ENCODE results near the gene ABCB9.

DNA sequence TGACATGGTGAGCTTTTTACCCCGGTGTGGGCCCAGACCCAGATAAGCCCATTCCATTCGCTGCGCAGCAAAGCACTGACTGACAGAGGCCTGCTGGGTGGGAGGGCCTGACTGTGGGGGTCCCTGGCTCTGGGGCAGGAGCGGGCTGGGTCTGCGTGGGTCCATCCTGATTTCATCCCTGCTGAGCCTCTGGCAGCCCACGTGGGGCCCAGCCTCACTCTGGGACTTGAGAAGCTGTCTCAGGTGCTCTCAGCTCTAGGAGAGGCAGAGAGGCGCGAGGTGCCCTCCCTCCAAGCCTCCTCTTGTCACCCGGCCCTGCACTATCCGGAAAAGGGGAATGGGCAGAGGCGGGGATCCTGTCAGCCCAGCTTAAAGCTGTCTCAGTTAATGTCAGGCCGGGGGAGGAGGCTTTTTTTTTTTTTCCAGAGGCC lies 927 bp downstream of the ABCB9 start:
- TF ChIP-seq, protein P1, sequence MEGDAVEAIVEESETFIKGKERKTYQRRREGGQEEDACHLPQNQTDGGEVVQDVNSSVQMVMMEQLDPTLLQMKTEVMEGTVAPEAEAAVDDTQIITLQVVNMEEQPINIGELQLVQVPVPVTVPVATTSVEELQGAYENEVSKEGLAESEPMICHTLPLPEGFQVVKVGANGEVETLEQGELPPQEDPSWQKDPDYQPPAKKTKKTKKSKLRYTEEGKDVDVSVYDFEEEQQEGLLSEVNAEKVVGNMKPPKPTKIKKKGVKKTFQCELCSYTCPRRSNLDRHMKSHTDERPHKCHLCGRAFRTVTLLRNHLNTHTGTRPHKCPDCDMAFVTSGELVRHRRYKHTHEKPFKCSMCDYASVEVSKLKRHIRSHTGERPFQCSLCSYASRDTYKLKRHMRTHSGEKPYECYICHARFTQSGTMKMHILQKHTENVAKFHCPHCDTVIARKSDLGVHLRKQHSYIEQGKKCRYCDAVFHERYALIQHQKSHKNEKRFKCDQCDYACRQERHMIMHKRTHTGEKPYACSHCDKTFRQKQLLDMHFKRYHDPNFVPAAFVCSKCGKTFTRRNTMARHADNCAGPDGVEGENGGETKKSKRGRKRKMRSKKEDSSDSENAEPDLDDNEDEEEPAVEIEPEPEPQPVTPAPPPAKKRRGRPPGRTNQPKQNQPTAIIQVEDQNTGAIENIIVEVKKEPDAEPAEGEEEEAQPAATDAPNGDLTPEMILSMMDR (conservative IDR thresholded peaks at IDR 0.05; ENCODE audit: low read depth in 2 of 2): no peak
- TF ChIP-seq, protein P2, sequence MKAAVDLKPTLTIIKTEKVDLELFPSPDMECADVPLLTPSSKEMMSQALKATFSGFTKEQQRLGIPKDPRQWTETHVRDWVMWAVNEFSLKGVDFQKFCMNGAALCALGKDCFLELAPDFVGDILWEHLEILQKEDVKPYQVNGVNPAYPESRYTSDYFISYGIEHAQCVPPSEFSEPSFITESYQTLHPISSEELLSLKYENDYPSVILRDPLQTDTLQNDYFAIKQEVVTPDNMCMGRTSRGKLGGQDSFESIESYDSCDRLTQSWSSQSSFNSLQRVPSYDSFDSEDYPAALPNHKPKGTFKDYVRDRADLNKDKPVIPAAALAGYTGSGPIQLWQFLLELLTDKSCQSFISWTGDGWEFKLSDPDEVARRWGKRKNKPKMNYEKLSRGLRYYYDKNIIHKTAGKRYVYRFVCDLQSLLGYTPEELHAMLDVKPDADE (IDR thresholded peaks at IDR 0.05): no peak
- no peak for TF ChIP-seq EZH2 (IDR thresholded peaks at IDR 0.05; ENCODE audit: low read depth, unreplicated experiment)
- TF ChIP-seq JUNB (IDR thresholded peaks at IDR 0.05; ENCODE audit: unreplicated experiment): no peak
- TF ChIP-seq, protein P3, sequence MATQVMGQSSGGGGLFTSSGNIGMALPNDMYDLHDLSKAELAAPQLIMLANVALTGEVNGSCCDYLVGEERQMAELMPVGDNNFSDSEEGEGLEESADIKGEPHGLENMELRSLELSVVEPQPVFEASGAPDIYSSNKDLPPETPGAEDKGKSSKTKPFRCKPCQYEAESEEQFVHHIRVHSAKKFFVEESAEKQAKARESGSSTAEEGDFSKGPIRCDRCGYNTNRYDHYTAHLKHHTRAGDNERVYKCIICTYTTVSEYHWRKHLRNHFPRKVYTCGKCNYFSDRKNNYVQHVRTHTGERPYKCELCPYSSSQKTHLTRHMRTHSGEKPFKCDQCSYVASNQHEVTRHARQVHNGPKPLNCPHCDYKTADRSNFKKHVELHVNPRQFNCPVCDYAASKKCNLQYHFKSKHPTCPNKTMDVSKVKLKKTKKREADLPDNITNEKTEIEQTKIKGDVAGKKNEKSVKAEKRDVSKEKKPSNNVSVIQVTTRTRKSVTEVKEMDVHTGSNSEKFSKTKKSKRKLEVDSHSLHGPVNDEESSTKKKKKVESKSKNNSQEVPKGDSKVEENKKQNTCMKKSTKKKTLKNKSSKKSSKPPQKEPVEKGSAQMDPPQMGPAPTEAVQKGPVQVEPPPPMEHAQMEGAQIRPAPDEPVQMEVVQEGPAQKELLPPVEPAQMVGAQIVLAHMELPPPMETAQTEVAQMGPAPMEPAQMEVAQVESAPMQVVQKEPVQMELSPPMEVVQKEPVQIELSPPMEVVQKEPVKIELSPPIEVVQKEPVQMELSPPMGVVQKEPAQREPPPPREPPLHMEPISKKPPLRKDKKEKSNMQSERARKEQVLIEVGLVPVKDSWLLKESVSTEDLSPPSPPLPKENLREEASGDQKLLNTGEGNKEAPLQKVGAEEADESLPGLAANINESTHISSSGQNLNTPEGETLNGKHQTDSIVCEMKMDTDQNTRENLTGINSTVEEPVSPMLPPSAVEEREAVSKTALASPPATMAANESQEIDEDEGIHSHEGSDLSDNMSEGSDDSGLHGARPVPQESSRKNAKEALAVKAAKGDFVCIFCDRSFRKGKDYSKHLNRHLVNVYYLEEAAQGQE (IDR thresholded peaks at IDR 0.05; ENCODE audit: unreplicated experiment): no peak
- no peak for TF ChIP-seq EZH2phosphoT487 (IDR thresholded peaks at IDR 0.05; ENCODE audit: unreplicated experiment)
- no peak for TF ChIP-seq CREB1 (CRISPR knock-in tag; IDR thresholded peaks at IDR 0.05; ENCODE audit: low read depth)
- no peak for TF ChIP-seq POLR2AphosphoS5 (IDR thresholded peaks at IDR 0.05; ENCODE audit: low read depth)
- TF ChIP-seq STAT1 (IDR thresholded peaks at IDR 0.05; ENCODE audit: unreplicated experiment): no peak
- no peak for TF ChIP-seq NANOG (IDR thresholded peaks at IDR 0.05; ENCODE audit: borderline replicate concordance)
- no peak for TF ChIP-seq ZNF114 (CRISPR knock-in tag; IDR thresholded peaks at IDR 0.05)
